Stimulated activated CD4-positive, alpha-beta T cell treated with anti-CD3 and anti-CD28 coated beads, Interleukin-2, amount 100 ng/mL, for 24 hours (primary cell): ENCODE data around the gene ATP6V0A1.
"Not testable (repeated sequence)": the region's sequence is repeated elsewhere in the genome, so short reads cannot be mapped to it uniquely, and the experiment has no call there.

ENCODE experiments used
- DNase-seq, 2 donors: peaks; one replicate each; pipeline ENCODE4 v3.0.0-alpha.2; 2020

ATP6V0A1 gene

GRCh38 chr17:42520540-42520951, 61.9 kb downstream of the ATP6V0A1 start:
- DNase-seq: peak in 1 of 2 donors; percentile 27

GRCh38 chr17:42521036-42521435, 62.4 kb downstream of the ATP6V0A1 start:
- DNase-seq: no peak

- DNase-seq: no peak
These were observed 63.1 kb downstream of the ATP6V0A1 start for GRCh38 chr17:42521666-42522262.

GRCh38 chr17:42522263-42522790, 63.6 kb downstream of the ATP6V0A1 start:
- DNase-seq: no peak

- no peak for DNase-seq
These were observed 64.2 kb downstream of the ATP6V0A1 start for GRCh38 chr17:42522798-42523278.

- DNase-seq: no peak
These were observed 66.5 kb downstream of the ATP6V0A1 start for GRCh38 chr17:42525221-42525620.

GRCh38 chr17:42526031-42526444, 67.4 kb downstream of the ATP6V0A1 start:
- no peak for DNase-seq

- DNase-seq: no peak
These were observed 69.3 kb downstream of the ATP6V0A1 start for GRCh38 chr17:42527932-42528331.

GRCh38 chr17:42529061-42529460, 70.4 kb downstream of the ATP6V0A1 start:
- no peak for DNase-seq

- no peak for DNase-seq
These were observed 72.3 kb downstream of the ATP6V0A1 start for GRCh38 chr17:42530952-42531454.

- DNase-seq: peak; percentile 58 to 60
These were observed 73.0 kb downstream of the ATP6V0A1 start for GRCh38 chr17:42531455-42532354.

- DNase-seq: no peak
These were observed 76.7 kb downstream of the ATP6V0A1 start for GRCh38 chr17:42535155-42536047.

GRCh38 chr17:42536048-42536371, 77.3 kb downstream of the ATP6V0A1 start, which contains the start of gene NAGLU:
Gene NAGLU, plus strand, starts transcription at chr17:42536241. Its CDS starts 32 bp downstream, at chr17:42536273.
- DNase-seq: peak; percentile 85 to 92

GRCh38 chr17:42536372-42537155, 77.9 kb downstream of the ATP6V0A1 start:
- DNase-seq: peak; percentile 76 to 86

- no peak for DNase-seq
These were observed 78.6 kb downstream of the ATP6V0A1 start for GRCh38 chr17:42537156-42537805.

GRCh38 chr17:42537826-42538451, 79.3 kb downstream of the ATP6V0A1 start:
- DNase-seq: no peak

GRCh38 chr17:42538482-42538881, 79.8 kb downstream of the ATP6V0A1 start:
- DNase-seq: no peak

- not testable (repeated sequence) for DNase-seq
These were observed 81.9 kb downstream of the ATP6V0A1 start for GRCh38 chr17:42540558-42540957.

GRCh38 chr17:42541041-42541833, 82.6 kb downstream of the ATP6V0A1 start:
- no peak for DNase-seq
